Measurements from ENCODE around the gene PAIP1. TPM values are rescaled to one million over a fixed set of nuclear protein-coding genes. Genes with fewer than 3 reads are reported as not detected.
A peak's percentile ranks its signal among the peaks of the same experiment; 100 is the strongest.

Gene PAIP1
- 10 to 100 TPM; 36.9 to 65.2 (median 50.7) TPM for total RNA-seq
- polyA plus RNA-seq, result 10 to 100 TPM; 24.9 to 38.4 (median 29.9) TPM
- long read RNA-seq, donor 1, transcript PAIP1-203 (11 exons, 1,734 nt), result minor isoform, 6 of 30 reads
- long read RNA-seq, donor 1, transcript PAIP1-201 (11 exons, 2,782 nt), result major isoform, 24 of 30 reads
- long read RNA-seq, donor 1, partial matches to known transcripts, result 0 of 30 reads
- long read RNA-seq, donor 1, other reads (novel, unspliced or antisense), result 0 of 30 reads
- long read RNA-seq, donor 2, transcript PAIP1-203 (11 exons, 1,734 nt), result major isoform, 13 of 20 reads
- long read RNA-seq, donor 2, transcript PAIP1-201 (11 exons, 2,782 nt), result minor isoform, 6 of 20 reads
- long read RNA-seq, donor 2, partial matches to known transcripts, result 0 of 20 reads
- long read RNA-seq, donor 2, other reads (novel, unspliced or antisense), result 0 of 20 reads

GRCh38 chr5:43556857-43557542, at the start of gene PAIP1:
Gene PAIP1, minus strand, starts transcription at chr5:43557077. Its CDS starts 231 bp downstream, at chr5:43556846.
- peak; percentile 97 for DNase-seq
- Histone ChIP-seq H3K9me3 (no peaks in the 10 kb centered on the region), H3K27ac (peak within 1 kb of the TSS; percentile 97 to 99 (median 98)), H3K36me3 (peaks cover 0 to 31% (median 6%) of the 10 kb centered on the region in 6 donors), H3K27me3 (replicated peaks in 1 of 7) (no peaks in the 10 kb centered on the region), H3K4me3 (peak within 1 kb of the TSS; percentile 62 to 94 (median 74)), H3K4me1 (peaks cover 34 to 52% (median 47%) of the 10 kb centered on the region in 6 donors)
- intact Hi-C loops (cut with DNase I; ENCODE audit: low total_unique reads), result no loop called here
- TF ChIP-seq CTCF (IDR thresholded peaks at IDR 0.05 in 8 of 11, conservative IDR thresholded peaks at IDR 0.05 in 3 of 11) (peak in 9 of 11 experiments; percentile 22 to 91 (median 81)), POLR2AphosphoS5 (IDR thresholded peaks at IDR 0.05) (peak; percentile 63 to 84 (median 82)), POLR2A (IDR thresholded peaks at IDR 0.05) (peak in 1 of 3 donors; percentile 40)
- 0% methylated on average over 42 to 79 of the region's 79 CpGs for WGBS, 5 donors

GRCh38 chr5:43606351-43606750, 49.5 kb upstream of the PAIP1 start:
- Histone ChIP-seq H3K27ac (no peak overlapping the region), H3K27me3 (replicated peaks in 1 of 7) (no peaks in the 10 kb centered on the region), H3K4me3 (no peak overlapping the region), H3K36me3 (peaks cover 0 to 41% (median 25%) of the 10 kb centered on the region in 6 donors), H3K9me3 (no peaks in the 10 kb centered on the region), H3K4me1 (peaks cover 15 to 41% (median 25%) of the 10 kb centered on the region in 6 donors)
- no peak for DNase-seq
- no peak for TF ChIP-seq CTCF (IDR thresholded peaks at IDR 0.05 in 8 of 11, conservative IDR thresholded peaks at IDR 0.05 in 3 of 11)
- TF ChIP-seq POLR2AphosphoS5 (IDR thresholded peaks at IDR 0.05), result no peak
- no peak for TF ChIP-seq POLR2A (IDR thresholded peaks at IDR 0.05)
- intact Hi-C loops (cut with DNase I; ENCODE audit: low total_unique reads), result no loop called here
- 92 to 97% (median 94%) methylated on average over 3 of the region's 3 CpGs for WGBS, 5 donors

- H3K27ac ChIP-seq, result peak overlapping the region in 5 of 8 donors; percentile 86 to 91 (median 88)
- no peaks in the 10 kb centered on the region for H3K27me3 ChIP-seq (replicated peaks in 1 of 7)
- H3K9me3 ChIP-seq, result no peaks in the 10 kb centered on the region
- intact Hi-C loops (cut with DNase I; ENCODE audit: low total_unique reads), result no loop called here
- peaks cover 15 to 54% (median 28%) of the 10 kb centered on the region in 6 donors for H3K4me1 ChIP-seq
- DNase-seq, result no peak
- H3K4me3 ChIP-seq, result peak overlapping the region in 2 of 8 donors; percentile 74 to 84
- H3K36me3 ChIP-seq, result peaks cover 0 to 25% (median 13%) of the 10 kb centered on the region in 6 donors
- TF ChIP-seq CTCF (IDR thresholded peaks at IDR 0.05 in 8 of 11, conservative IDR thresholded peaks at IDR 0.05 in 3 of 11) (no peak), POLR2AphosphoS5 (IDR thresholded peaks at IDR 0.05) (no peak), POLR2A (IDR thresholded peaks at IDR 0.05) (no peak)
- WGBS, 5 donors, result 82 to 94% (median 86%) methylated on average over 4 of the region's 4 CpGs
Measured at GRCh38 chr5:43604699-43605098, 47.8 kb upstream of the PAIP1 start.
